GM18511 (cell line): ENCODE measurements around the gene F10.

ENCODE experiments used
- ATAC-seq: cut with Tn5 transposase; IDR thresholded peaks from one replicate; pipeline ENCODE4 v1.9.1; 2021; ENCODE audit warnings: mild to moderate bottlenecking, moderate library complexity; ENCODE audit not compliant: unreplicated experiment

F10 gene

GRCh38 chr13:113086031-113086750 is 36.4 kb upstream of the F10 start:
- no peak for ATAC-seq

- no peak for ATAC-seq
Measured at GRCh38 chr13:113086991-113087922, 35.3 kb upstream of the F10 start.

GRCh38 chr13:113087923-113088690 is 34.5 kb upstream of the F10 start:
- ATAC-seq, result no peak

GRCh38 chr13:113088691-113089020 is 33.9 kb upstream of the F10 start:
- no peak for ATAC-seq

- ATAC-seq, result no peak
Measured at GRCh38 chr13:113089693-113090414, 32.7 kb upstream of the F10 start.

- no peak for ATAC-seq
Measured at GRCh38 chr13:113090415-113090770, 32.2 kb upstream of the F10 start.

GRCh38 chr13:113090806-113091205 is 31.8 kb upstream of the F10 start:
- no peak for ATAC-seq

- no peak for ATAC-seq
Measured at GRCh38 chr13:113091211-113091771, 31.3 kb upstream of the F10 start.

- ATAC-seq, result no peak
Measured at GRCh38 chr13:113091891-113092775, 30.5 kb upstream of the F10 start.

- ATAC-seq, result no peak
Measured at GRCh38 chr13:113092776-113093579, 29.6 kb upstream of the F10 start.

GRCh38 chr13:113093580-113094409 is 28.8 kb upstream of the F10 start:
- ATAC-seq, result no peak

GRCh38 chr13:113094410-113094800 is 28.2 kb upstream of the F10 start:
- ATAC-seq, result no peak

- ATAC-seq, result no peak
Measured at GRCh38 chr13:113095146-113096051, 27.2 kb upstream of the F10 start.

- ATAC-seq, result no peak
Measured at GRCh38 chr13:113096052-113096744, 26.4 kb upstream of the F10 start.

- ATAC-seq, result no peak
Measured at GRCh38 chr13:113096745-113097305, 25.8 kb upstream of the F10 start.

- no peak for ATAC-seq
Measured at GRCh38 chr13:113097651-113098050, 24.9 kb upstream of the F10 start.
